ENCODE results near the gene SLC37A1.

DNA sequence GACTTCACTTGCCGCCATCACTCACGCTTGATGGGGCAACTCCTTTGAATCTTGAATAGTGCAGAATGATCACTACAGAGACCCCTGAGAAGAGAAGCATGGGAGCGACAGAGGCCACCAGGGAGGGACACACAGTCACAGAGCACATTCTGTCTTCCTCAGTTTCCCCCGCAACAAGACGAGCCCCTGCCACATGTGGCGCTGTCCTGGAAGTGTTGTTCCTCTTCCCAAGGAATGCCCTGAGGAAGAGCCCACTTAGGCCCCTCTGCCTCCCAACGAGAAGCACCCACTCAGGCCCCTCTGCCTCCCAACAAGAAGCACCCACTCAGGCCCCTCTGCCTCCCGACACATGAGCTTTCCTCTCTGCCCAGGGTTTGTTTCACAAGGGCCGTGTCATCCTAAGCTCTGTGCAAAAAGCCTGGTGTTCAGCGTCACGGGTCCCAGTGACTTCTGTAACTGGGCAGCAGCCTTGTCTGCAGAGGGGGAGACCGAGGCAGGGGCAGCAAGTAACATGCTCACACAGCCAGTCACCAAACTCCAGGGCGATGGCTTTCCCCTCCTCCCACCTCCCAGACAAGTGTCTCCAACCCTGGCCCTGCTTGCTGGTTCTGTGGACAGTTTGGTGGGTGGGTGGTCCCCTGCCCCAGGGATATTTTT lies 19.8 kb downstream of the SLC37A1 start:
- TF ChIP-seq HDAC6 (IDR thresholded peaks at IDR 0.05; ENCODE audit: low read depth, low read length) = no peak
- TF ChIP-seq CHD2 (IDR thresholded peaks at IDR 0.05; ENCODE audit: low read depth, low read length) = no peak

Data from HepG2 (cell line).